Activated CD8-positive, alpha-beta memory T cell treated with anti-CD3 and anti-CD28 coated beads, Interleukin-2, amount 50 U/mL, for 1 hour (primary cell): ENCODE data around the gene RAD18.
A peak's percentile ranks its signal among the peaks of the same experiment; 100 is the strongest.

ENCODE experiments used
- DNase-seq: peaks from one replicate; pipeline ENCODE4 v3.0.0-alpha.2; 2020; ENCODE audit errors: extremely low read depth

The RAD18 gene, protein sequence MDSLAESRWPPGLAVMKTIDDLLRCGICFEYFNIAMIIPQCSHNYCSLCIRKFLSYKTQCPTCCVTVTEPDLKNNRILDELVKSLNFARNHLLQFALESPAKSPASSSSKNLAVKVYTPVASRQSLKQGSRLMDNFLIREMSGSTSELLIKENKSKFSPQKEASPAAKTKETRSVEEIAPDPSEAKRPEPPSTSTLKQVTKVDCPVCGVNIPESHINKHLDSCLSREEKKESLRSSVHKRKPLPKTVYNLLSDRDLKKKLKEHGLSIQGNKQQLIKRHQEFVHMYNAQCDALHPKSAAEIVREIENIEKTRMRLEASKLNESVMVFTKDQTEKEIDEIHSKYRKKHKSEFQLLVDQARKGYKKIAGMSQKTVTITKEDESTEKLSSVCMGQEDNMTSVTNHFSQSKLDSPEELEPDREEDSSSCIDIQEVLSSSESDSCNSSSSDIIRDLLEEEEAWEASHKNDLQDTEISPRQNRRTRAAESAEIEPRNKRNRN

DNA sequence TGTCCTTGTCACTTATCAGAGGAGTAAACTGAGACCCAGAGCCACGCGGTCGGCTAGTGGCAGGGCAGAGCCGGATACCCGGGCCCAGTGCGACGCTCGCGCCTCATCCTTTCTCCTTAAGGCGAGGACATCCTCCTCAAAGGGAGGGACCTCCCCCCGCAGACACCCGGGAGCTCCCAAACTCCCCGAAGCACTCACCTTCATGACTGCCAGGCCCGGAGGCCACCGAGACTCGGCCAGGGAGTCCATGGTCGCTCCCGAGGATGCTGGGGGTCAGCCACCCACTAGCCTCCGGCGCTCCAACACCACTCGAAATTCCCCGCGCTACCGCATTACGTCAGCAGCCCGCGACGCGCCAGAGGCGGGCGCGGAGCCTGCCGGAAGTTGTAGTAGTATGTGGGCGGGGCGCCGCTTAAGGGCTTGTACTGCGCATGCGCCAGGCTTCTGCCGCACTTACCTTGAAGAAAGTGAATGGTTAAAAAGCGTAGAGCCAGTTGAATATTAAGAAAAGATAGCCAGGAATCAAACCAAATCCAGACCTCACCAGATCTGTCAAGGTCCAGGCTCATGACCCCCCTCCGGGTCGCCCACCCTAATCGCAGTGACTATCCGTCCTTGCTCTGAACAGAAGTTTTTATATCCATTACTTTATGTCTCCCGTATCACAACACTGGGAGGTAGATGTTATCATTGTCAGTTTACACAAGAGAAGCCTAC, at the start of gene RAD18:
RAD18 (minus strand) TSS at position 336 of the 717 bp plus-strand sequence; CDS start at position 249, 87 bp downstream.
- DNase-seq: peak; percentile 78

GRCh38 chr3:9012521-9012920, 49.2 kb upstream of the RAD18 start:
- no peak for DNase-seq

- no peak for DNase-seq
Observed at GRCh38 chr3:9009976-9010545, 46.8 kb upstream of the RAD18 start.

DNA sequence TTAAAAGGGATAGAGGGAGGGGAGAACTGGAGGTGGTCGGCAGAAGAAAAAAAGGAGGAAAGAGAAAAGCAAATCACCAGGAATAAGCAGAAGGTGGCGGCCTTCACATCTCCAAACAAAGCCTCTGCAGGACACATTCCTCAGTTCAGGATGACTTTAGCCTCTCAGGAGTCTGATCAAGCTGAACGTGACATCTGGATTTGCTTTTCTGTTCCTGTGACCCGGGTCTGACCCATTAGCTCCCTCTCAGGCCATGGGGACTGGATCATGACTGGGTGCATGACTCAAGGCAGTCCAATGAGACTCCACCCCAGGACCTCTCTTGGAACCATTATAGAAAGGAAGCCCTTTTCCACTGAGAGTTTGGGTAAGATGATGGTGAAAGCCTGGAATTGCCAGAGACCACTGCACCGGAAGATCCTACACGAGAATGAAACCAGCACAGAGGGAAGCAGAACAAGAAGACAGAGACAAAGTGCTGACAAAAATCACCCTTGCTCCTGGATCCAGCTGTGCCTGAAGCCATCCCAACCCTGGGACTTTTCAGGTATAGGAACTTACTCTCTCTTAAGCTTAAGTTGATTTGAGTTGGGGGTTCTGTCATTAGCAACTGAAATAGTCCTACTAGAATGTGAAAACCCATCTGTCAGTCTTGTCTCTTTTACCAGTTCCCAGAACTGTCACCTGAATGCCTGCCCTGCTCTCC, 45.4 kb upstream of the RAD18 start:
- DNase-seq: no peak

- DNase-seq: no peak
Observed at GRCh38 chr3:9007928-9008327, 44.7 kb upstream of the RAD18 start.

DNA sequence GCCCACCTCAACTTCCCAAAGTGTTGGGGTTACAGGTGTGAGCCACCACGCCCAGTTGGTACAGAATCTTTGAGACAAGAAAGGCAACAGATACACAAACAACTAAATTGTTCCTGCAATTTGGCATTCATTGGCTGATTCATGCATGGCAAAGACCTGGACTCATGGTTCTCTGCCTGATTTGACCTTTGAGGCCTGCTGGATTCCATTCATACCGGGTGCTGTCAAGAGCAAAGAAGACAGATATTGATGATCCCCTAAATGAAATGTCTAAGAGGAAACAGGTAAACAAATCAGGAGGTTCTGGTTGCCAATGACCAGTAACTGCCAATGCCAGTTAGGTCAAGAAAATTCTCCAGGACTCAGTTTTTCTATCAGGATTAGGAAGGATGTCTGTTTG, 43.9 kb upstream of the RAD18 start:
- no peak for DNase-seq

DNA sequence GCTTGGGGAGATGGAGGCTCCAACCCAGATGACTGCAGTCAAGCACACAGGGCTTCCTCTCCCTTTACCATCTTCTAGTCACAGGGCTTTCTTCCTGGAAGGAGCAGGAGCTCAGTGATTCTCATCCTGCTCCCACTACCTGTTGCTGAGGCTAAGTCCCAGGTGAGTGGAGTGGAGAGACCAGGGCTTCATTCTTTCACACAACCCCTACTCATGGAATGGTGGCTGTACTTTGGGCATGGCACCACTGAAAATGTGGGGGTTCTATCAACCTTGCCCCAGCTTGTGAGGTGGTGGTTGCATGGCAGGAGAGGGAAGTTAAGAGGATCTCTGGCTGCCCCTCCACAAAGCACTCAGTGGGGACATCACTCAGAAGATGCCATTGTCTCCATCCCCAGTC, 36.8 kb upstream of the RAD18 start:
- DNase-seq: no peak

DNA sequence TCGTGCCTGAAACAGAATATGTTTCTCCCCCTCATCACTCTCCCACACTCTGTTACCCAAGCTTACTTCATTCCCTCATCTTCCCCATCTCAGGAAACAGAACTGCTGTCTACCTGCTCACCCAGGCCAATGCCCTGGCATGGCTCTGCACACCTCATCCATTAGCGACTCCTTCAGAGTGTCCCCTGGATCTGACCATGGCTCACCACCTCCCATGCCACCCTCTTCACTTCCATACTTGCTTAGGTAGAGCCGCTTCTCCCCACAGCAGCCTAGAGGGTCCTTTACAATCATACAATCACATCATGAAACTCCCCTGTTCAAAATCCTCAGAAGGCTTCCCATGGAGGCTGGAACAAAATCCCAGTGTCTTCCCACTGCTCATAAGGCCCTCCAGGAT, 33.9 kb upstream of the RAD18 start:
- no peak for DNase-seq

GRCh38 chr3:8996681-8997121, 33.4 kb upstream of the RAD18 start:
- DNase-seq: no peak

DNA sequence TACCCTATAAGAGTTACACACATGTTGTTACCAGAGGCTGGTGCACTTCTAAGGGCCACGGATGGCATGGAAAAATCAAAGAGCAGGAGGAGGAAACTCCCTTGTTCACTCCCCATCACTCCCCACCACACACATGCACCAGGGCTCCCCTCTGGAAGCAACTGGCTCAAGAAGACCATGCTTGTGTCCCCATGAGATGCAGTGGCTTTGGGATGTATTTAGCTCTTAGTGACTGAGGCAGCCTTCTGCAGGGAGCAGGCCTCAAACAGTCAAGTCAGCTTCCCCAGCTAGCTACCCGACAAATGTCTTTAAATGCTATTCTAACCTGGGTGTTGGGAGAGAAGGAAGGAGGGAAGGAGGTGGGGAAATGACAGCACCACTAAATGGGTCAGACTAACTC, 32.9 kb upstream of the RAD18 start:
- no peak for DNase-seq

GRCh38 chr3:8994226-8994625, 31.0 kb upstream of the RAD18 start:
- no peak for DNase-seq

- DNase-seq: no peak
Observed at GRCh38 chr3:8993331-8993730, 30.1 kb upstream of the RAD18 start.

DNA sequence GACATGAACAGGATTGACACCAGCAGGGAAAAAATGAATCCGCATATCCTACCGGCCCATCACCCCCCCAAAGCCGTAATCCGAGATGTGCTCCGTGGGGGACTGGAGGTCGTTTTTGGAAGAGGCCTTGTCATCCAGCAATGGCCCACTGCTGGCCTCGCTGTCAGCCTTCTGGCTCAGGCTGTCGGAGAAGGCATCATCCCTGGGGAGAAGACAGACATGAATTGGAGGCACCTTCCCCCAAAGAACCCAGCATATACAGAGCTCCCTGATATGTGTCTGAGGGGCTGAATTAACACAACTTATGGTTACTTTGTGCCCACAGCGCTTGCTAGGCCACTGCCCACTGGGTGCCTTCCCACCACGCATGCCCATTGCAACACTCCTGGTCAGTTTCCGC, 29.6 kb upstream of the RAD18 start:
- no peak for DNase-seq

DNA sequence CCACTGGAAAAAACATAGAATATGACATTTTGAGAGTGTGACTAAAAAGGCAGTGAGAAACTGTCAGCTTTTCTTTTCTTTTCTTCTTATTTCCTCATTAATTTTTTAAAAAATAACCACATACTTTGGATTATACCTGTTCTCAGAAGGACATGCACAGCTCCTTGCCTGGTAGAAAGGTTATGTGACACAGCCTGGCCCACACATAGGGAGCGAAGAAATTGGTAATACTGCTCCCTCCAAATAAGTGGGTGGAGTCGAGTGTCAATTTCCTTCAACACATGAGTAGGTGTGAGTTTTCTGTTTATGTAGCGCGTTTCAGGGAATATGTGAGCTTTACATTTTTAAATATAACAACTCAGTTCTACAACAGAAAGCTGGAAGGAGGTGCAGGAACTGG, 28.9 kb upstream of the RAD18 start:
- no peak for DNase-seq

DNA sequence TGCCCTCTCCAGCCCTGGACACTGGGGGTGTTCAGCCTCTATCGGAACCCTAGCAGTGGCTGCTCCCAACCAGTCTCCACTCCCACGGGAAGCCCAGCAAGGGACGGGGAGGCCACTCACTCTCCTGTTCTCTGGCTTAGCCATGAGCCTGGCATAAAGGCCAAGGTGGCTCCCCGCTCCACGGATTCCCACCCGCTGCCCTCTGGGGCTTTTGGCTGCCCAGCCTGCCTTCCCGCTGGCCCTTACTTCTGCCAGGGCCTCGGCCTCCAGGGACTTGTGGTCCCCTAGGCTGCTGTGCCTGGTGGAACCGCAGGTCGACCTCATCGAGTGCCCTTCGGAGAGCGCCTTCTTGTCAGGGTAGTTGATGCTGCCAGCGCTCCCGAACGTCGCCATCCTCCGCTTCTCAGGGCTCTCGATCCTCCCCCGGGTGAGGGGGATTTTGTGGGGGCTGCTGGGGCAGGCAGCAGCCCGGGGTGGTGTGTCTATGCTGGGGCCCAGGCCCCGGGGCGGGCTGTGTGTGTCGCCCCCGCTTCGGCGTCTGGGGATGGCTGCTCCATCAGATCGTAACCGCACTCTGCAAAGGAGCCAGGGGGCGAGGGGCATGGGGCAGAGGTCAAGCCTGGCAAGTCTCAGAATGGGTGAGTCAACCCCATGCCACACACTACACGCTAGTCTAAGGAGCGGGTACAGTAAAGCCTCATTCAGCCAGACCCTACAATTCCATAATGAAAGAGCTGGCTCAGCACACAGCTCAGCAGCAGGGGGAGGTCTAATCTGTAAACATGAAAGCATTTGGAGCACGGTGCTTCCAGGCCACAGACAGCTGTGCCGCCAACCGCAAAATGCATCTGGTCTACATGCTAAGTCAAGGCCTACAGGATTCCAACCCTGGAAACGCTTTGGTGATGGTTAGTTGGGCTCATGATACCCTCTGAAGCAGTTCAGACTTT, 27.3 kb upstream of the RAD18 start:
- no peak for DNase-seq

DNA sequence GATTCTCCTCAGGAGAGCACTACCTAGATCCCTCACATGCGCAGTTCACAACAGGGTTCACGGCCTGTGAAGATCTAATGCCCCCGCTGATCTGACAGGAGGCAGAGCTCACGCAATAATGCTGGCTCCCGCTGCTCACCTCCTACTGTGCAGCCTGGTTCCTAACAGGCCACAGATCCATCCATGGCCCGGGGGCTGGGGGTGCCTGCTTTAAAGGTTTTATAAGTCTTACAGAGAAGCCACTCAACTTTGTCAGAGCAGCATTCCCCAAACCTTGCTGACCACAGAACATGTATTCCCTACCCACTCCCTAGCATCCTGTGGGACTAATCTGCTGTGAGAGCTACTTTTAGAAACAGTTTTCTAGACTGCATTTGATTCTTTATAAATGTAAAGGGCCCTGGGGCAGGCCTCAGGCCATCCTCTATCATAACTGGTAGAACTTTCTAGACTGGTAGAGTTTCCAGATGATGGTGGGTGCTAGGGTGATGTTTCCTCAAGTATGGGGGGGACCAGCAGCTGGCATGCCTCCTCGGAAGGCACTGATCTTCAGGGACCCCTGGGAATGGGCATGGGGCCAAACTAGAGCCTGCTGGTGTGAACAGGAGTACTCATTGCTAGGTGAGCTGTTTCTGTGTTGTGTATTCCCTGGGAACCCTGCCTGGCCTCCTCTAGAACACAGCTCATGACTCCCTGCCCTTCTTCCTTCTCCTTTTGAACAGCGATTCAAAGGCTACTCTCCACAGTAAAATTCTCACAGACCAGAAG, 25.7 kb upstream of the RAD18 start:
- DNase-seq: no peak

GRCh38 chr3:8988384-8988655, 25.0 kb upstream of the RAD18 start:
- no peak for DNase-seq

GRCh38 chr3:8987645-8988383, 24.5 kb upstream of the RAD18 start:
- no peak for DNase-seq

- DNase-seq: no peak
Observed at GRCh38 chr3:8987226-8987625, 24.0 kb upstream of the RAD18 start.

GRCh38 chr3:8986741-8987140, 23.5 kb upstream of the RAD18 start:
- DNase-seq: no peak
